Sigmoid colon (tissue), 4 donors: ENCODE results near the gene KRT7.

ENCODE experiments used
- CTCF ChIP-seq, 4 experiments: fragments of 450-650 bp in 3 of 4; fragments of 200-600 bp in 1 of 4; IDR thresholded peaks; one replicate each; pipeline ENCODE4 v1.5.1; 2016 to 2019; ENCODE audit warnings: antibody characterized with exemption in 4 of 4, mild to moderate bottlenecking in 3 of 4, moderate library complexity in 2 of 4
- EP300 ChIP-seq, 4 donors: sonication (generic); formaldehyde crosslinking; IDR thresholded peaks; one replicate each; pipeline ENCODE4 v1.6.1; 2017; ENCODE audit warnings: antibody characterized with exemption in 4 of 4
- POLR2A ChIP-seq, 2 donors: fragments of 450-650 bp; IDR thresholded peaks; one replicate each; pipeline ENCODE4 v1.6.1; 2016; ENCODE audit warnings: antibody characterized with exemption in 2 of 2, mild to moderate bottlenecking in 2 of 2, moderate library complexity in 2 of 2
- POLR2AphosphoS5 ChIP-seq, 4 donors: sonication (generic); formaldehyde crosslinking; IDR thresholded peaks; one replicate each; pipeline ENCODE4 v1.6.1; 2017; ENCODE audit warnings: antibody characterized with exemption in 4 of 4

DNA sequence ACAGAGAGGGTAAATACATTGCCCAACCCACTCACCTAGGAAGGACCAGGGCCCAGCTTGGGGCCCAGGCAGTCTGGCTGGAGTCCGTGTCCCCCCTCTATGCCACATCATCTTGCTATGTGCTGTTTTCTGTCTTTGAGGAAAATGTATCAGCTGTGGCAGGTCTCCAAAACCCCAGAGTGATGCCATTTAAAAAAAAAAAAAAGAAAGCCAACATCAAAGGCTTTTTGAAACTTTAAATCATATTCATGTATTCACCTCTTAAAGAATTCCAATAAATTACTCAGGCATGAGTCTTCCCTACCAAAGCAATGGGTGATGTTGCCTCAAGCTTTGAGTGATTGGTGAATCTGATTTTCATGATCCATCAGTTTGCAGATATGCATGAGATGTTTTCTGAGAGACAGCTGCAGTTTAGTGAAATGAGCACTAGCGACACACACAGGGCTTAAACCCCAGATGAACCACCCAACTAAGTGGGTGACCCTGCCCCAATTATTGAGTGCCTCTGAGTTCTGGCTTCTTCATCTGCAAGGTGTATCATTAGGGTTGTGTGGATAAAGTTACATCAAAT lies 52.2 kb downstream of the KRT7 start:
- TF ChIP-seq CTCF (IDR thresholded peaks at IDR 0.05) (no peak), EP300 (IDR thresholded peaks at IDR 0.05) (no peak), POLR2A (IDR thresholded peaks at IDR 0.05) (no peak), POLR2AphosphoS5 (IDR thresholded peaks at IDR 0.05) (no peak)
